ENCODE measurements around the gene STAC2. TPM values are rescaled to one million over a fixed set of nuclear protein-coding genes. Genes with fewer than 3 reads are reported as not detected.

The STAC2 gene
- total RNA-seq, 1 donor from 2014 or later = not detected

DNA sequence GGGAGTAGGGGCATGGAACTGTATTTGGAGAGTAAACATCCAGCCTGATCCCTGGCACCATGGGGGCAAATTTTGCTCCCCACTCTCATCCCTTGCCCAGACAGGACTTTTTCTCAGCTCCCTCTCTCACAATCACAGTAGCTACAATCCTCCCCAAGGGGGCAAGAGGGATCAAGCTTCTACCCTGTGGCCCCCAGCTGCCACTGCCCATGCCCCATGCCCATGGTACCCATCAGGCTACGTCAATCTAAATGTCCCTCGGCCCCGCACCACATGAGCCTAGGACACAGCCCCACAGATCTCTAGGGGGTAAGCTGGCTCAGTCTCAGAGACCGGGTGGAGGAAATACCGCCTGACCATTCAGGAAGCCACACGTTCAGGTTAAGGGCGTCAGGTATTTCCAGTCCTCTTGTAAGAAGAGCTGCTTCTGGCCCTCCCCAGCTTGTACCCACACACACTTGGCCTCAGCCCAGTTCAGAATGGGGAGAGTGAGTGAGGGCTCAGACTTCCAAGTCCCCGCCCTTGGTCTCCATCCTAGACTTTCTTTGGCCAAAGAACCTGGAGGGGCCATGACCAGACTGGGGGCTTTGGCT, 30.1 kb downstream of the STAC2 start:
- H3K4me3 Mint-ChIP-seq = peak overlapping the region; percentile 98
- no peaks in the 10 kb centered on the region for H3K27me3 Mint-ChIP-seq
- intact Hi-C loops (cut with micrococcal nuclease) = loop anchor here (5.0 kb wide), 1 partner anchor 43 kb away; the partner anchor contains the start of gene PLXDC1
- peaks cover 46% of the 10 kb centered on the region for H3K4me1 Mint-ChIP-seq
- H3K36me3 Mint-ChIP-seq (ENCODE audit: low read depth) = peaks cover 23% of the 10 kb centered on the region
- no peak for DNase-seq
- H3K27ac Mint-ChIP-seq = peak overlapping the region; percentile 72
- no peaks in the 10 kb centered on the region for H3K9me3 Mint-ChIP-seq

GRCh38 chr17:39194985-39195524, 30.7 kb downstream of the STAC2 start:
- Mint-ChIP-seq H3K27ac (no peak overlapping the region), H3K36me3 (ENCODE audit: low read depth) (peaks cover 18% of the 10 kb centered on the region), H3K9me3 (no peaks in the 10 kb centered on the region), H3K27me3 (no peaks in the 10 kb centered on the region), H3K4me1 (peaks cover 44% of the 10 kb centered on the region), H3K4me3 (peak overlapping the region; percentile 44)
- intact Hi-C loops (cut with micrococcal nuclease) = loop anchor here (5.0 kb wide), 1 partner anchor 43 kb away; the partner anchor contains the start of gene PLXDC1
- DNase-seq = no peak

DNA sequence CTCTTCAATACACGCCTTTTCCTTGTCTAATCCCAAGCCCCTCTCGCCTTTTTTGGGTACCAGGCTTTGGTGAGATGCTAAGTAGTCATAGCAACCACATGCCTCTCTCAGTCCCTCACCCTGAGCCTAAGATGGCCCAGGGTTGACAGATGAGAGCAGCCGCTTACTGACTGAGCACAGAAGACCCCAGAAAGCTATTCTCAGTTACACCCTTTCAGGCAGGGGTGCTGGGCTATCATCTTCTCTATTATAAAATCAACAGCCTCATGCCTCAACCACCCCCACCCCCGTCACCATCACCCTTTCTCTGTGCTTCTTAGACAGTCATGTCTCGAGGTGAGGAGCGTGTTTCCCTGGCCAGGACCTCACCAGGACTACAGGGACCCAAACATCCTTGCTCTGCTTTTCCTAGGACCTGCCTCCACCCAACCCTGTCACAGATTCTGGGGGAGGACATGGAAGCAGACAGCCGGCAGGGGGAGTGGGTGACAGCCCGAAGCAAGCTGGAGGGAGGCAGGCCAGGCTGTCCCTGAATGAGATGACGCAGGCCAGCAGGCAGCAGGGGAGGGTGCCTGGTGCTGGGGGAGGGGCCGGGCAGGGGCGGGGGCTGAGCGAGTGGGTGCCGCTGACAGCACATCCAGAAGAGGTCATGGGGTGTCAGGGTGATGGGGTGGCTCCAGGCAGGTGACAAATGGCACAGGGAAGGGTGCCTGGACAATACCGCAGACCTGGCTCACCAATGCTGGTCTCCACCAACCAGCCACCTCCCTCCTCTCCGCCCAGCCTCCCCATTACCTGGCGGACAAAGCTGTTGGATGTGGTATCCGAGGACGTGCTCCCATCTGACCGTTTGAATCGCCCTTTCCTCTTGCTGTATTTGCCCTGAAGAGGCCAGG, 31.4 kb downstream of the STAC2 start:
- H3K27ac Mint-ChIP-seq = peak overlapping the region; percentile 25
- no peak overlapping the region for H3K4me3 Mint-ChIP-seq
- H3K9me3 Mint-ChIP-seq = no peaks in the 10 kb centered on the region
- intact Hi-C loops (cut with micrococcal nuclease) = no loop called here
- H3K27me3 Mint-ChIP-seq = no peaks in the 10 kb centered on the region
- peaks cover 39% of the 10 kb centered on the region for H3K4me1 Mint-ChIP-seq
- no peak for DNase-seq
- peaks cover 14% of the 10 kb centered on the region for H3K36me3 Mint-ChIP-seq (ENCODE audit: low read depth)

- no peak overlapping the region for H3K4me3 Mint-ChIP-seq
Observed at GRCh38 chr17:39193346-39193745, 32.4 kb downstream of the STAC2 start.

DNA sequence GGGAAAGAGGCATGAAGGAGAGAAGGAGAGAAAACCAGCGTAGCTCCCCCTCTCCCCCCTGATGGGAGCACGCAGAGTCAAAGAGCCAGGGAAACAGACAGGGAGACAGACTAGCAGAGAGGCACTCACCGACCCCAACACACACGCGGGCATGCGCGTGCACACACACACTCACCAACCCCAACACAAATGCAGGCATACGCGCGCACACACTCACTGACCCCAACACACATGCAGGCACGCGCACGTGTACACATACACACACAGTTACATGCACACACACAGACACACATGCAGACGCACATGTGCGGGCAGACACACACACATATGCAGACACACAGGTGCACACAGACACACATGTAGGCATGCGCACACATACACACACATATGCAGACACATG, 32.8 kb downstream of the STAC2 start:
- Mint-ChIP-seq H3K9me3 (no peaks in the 10 kb centered on the region), H3K4me1 (peaks cover 26% of the 10 kb centered on the region), H3K4me3 (no peak overlapping the region), H3K27me3 (no peaks in the 10 kb centered on the region), H3K27ac (no peak overlapping the region), H3K36me3 (ENCODE audit: low read depth) (peaks cover 14% of the 10 kb centered on the region)
- intact Hi-C loops (cut with micrococcal nuclease) = no loop called here
- DNase-seq = no peak

More at GRCh38 chr17:39193346-39193745, 32.4 kb downstream of the STAC2 start:
- Mint-ChIP-seq H3K9me3 (no peaks in the 10 kb centered on the region), H3K4me1 (peaks cover 31% of the 10 kb centered on the region), H3K27me3 (no peaks in the 10 kb centered on the region), H3K27ac (no peak overlapping the region), H3K36me3 (ENCODE audit: low read depth) (peaks cover 14% of the 10 kb centered on the region)
- intact Hi-C loops (cut with micrococcal nuclease) = no loop called here
- no peak for DNase-seq

GRCh38 chr17:39191750-39192510, 33.8 kb downstream of the STAC2 start:
- DNase-seq = no peak
- intact Hi-C loops (cut with micrococcal nuclease) = no loop called here
- no peak overlapping the region for H3K4me3 Mint-ChIP-seq
- peak overlapping the region; percentile 22 for H3K27ac Mint-ChIP-seq
- H3K36me3 Mint-ChIP-seq (ENCODE audit: low read depth) = peaks cover 20% of the 10 kb centered on the region
- H3K4me1 Mint-ChIP-seq = peaks cover 26% of the 10 kb centered on the region
- no peaks in the 10 kb centered on the region for H3K27me3 Mint-ChIP-seq
- no peaks in the 10 kb centered on the region for H3K9me3 Mint-ChIP-seq

DNA sequence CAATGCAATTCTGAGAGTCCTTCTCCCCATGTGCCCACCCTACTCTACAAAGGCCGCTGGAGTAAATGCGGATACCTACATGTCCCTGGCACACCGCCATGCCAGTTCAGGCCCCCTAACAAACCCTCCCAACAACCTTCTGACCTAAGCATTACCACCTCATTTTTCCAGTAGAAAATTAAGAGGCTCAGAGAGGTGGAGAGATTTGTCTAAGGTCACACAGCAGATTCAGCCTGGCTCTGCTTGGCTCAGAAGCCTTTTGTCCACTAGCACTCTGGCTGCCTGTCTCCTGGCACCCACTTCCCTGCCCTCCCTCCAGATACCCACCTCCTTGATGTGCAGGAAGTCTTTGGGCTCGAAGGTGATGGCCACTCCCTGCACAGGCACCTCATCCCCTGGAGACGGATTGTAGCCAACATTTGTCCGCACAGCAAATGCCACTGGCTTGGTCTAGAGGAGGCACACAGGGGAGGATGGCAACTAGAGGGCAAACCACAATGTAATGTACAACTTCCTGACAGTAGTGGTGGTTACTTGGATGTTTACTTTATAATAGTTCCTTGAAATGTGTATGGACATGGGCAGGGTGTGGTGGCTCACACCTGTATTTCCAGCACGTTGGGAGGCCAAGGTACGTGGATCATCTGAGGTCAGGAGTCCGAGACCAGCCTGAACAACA, 38.5 kb downstream of the STAC2 start:
- no peaks in the 10 kb centered on the region for H3K27me3 Mint-ChIP-seq
- peaks cover 2% of the 10 kb centered on the region for H3K4me1 Mint-ChIP-seq
- intact Hi-C loops (cut with micrococcal nuclease) = no loop called here
- H3K9me3 Mint-ChIP-seq = no peaks in the 10 kb centered on the region
- H3K4me3 Mint-ChIP-seq = no peak overlapping the region
- no peak for DNase-seq
- no peak overlapping the region for H3K27ac Mint-ChIP-seq
- H3K36me3 Mint-ChIP-seq (ENCODE audit: low read depth) = peaks cover 34% of the 10 kb centered on the region

GRCh38 chr17:39186481-39187002, 39.2 kb downstream of the STAC2 start:
- no peak overlapping the region for H3K4me3 Mint-ChIP-seq
- H3K27me3 Mint-ChIP-seq = no peaks in the 10 kb centered on the region
- intact Hi-C loops (cut with micrococcal nuclease) = no loop called here
- no peaks in the 10 kb centered on the region for H3K9me3 Mint-ChIP-seq
- DNase-seq = no peak
- H3K27ac Mint-ChIP-seq = peak overlapping the region; percentile 36
- peaks cover 32% of the 10 kb centered on the region for H3K36me3 Mint-ChIP-seq (ENCODE audit: low read depth)
- H3K4me1 Mint-ChIP-seq = no peaks in the 10 kb centered on the region

GRCh38 chr17:39183720-39184119, 42.0 kb downstream of the STAC2 start:
- Mint-ChIP-seq H3K4me1 (no peaks in the 10 kb centered on the region), H3K27ac (peak overlapping the region; percentile 48), H3K4me3 (no peak overlapping the region), H3K27me3 (no peaks in the 10 kb centered on the region), H3K36me3 (ENCODE audit: low read depth) (peaks cover 33% of the 10 kb centered on the region), H3K9me3 (no peaks in the 10 kb centered on the region)
- no peak for DNase-seq
- intact Hi-C loops (cut with micrococcal nuclease) = no loop called here

GRCh38 chr17:39183045-39183444, 42.7 kb downstream of the STAC2 start:
- Mint-ChIP-seq H3K27ac (no peak overlapping the region), H3K4me1 (no peaks in the 10 kb centered on the region), H3K36me3 (ENCODE audit: low read depth) (peaks cover 37% of the 10 kb centered on the region), H3K4me3 (no peak overlapping the region), H3K9me3 (no peaks in the 10 kb centered on the region), H3K27me3 (no peaks in the 10 kb centered on the region)
- no peak for DNase-seq
- intact Hi-C loops (cut with micrococcal nuclease) = no loop called here

DNA sequence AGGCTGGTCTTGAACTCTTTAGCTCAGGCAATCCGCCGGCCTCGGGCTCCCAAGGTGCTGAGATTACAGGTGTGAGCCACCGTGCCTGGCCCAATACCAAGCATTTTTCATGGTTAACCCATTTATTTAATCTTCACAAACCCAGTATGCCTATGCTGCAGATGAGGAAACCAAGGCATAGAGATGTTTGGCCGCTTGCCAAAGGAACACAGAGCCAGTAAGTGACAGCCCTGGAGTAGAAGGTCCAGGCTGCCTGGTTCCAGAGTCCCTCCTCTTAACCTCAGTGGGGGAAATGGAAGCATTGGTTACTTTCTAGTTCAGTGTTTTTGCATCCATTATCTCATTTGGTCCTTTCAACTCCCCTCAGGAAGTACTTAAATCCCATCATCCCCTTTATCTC, 44.4 kb downstream of the STAC2 start:
- intact Hi-C loops (cut with micrococcal nuclease) = no loop called here
- Mint-ChIP-seq H3K4me1 (no peaks in the 10 kb centered on the region), H3K9me3 (no peaks in the 10 kb centered on the region), H3K4me3 (no peak overlapping the region), H3K36me3 (ENCODE audit: low read depth) (peaks cover 48% of the 10 kb centered on the region), H3K27ac (no peak overlapping the region), H3K27me3 (no peaks in the 10 kb centered on the region)
- DNase-seq = no peak

DNA sequence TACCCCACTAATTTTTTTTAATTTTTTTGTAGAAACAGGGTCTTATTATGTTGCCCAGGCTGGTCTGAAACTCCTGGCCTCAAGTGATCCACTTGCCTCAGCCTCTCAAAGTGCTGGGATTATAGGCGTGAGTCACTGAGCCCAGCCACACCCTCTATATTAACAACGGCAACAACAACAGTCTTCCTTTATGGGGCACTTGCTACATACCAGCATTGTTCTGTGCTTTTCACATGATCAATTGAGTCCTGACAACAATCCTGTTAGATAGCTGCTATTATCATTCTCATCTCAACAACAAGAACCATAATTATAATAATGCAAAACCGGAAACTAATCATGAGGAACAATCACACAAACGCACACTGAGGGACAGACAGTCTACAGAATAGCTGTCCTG, 47.2 kb downstream of the STAC2 start:
- DNase-seq = no peak
- no peak overlapping the region for H3K4me3 Mint-ChIP-seq
- no peak overlapping the region for H3K27ac Mint-ChIP-seq
- intact Hi-C loops (cut with micrococcal nuclease) = no loop called here
- H3K27me3 Mint-ChIP-seq = no peaks in the 10 kb centered on the region
- H3K4me1 Mint-ChIP-seq = peaks cover 1% of the 10 kb centered on the region
- H3K9me3 Mint-ChIP-seq = no peaks in the 10 kb centered on the region
- H3K36me3 Mint-ChIP-seq (ENCODE audit: low read depth) = peaks cover 43% of the 10 kb centered on the region

GRCh38 chr17:39177256-39177655, 48.5 kb downstream of the STAC2 start:
- no peaks in the 10 kb centered on the region for H3K9me3 Mint-ChIP-seq
- DNase-seq = no peak

More at GRCh38 chr17:39177256-39177655, 48.5 kb downstream of the STAC2 start:
- peaks cover 33% of the 10 kb centered on the region for H3K36me3 Mint-ChIP-seq (ENCODE audit: low read depth)
- no peaks in the 10 kb centered on the region for H3K27me3 Mint-ChIP-seq
- H3K4me3 Mint-ChIP-seq = no peak overlapping the region
- H3K4me1 Mint-ChIP-seq = peaks cover 7% of the 10 kb centered on the region
- intact Hi-C loops (cut with micrococcal nuclease) = no loop called here
- no peak overlapping the region for H3K27ac Mint-ChIP-seq

All from activated CD4-positive, alpha-beta T cell treated with anti-CD3 and anti-CD28 coated beads, Interleukin-2, amount 10 ng/mL, durations not matched to agents 24 days and 14 days (primary cell).